ELF-1 (cell line): ENCODE results near the gene HPX.

ENCODE experiments used
- DNase-seq: peaks from one replicate; pipeline ENCODE4 v3.0.0-alpha.2; 2016; ENCODE audit warnings: low read depth, low spot score

Gene HPX

DNA sequence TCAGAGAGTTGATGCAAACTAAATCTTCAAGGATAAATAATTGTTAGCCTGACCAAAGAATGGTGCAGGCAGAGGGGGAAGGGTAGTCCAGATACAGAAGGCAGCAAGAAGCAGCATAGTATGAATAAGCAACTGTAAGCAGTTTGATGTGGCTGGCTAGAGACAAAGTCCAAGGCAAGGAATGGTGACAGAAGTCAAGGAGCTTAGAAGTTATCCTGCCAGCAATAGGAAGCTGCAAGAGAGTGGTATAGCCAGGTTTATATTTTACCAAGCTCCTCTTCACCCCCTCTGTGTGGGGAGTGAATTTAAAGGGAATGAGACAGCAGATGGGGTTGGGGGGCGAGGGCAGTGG lies 18.3 kb upstream of the HPX start:
- no peak for DNase-seq

DNA sequence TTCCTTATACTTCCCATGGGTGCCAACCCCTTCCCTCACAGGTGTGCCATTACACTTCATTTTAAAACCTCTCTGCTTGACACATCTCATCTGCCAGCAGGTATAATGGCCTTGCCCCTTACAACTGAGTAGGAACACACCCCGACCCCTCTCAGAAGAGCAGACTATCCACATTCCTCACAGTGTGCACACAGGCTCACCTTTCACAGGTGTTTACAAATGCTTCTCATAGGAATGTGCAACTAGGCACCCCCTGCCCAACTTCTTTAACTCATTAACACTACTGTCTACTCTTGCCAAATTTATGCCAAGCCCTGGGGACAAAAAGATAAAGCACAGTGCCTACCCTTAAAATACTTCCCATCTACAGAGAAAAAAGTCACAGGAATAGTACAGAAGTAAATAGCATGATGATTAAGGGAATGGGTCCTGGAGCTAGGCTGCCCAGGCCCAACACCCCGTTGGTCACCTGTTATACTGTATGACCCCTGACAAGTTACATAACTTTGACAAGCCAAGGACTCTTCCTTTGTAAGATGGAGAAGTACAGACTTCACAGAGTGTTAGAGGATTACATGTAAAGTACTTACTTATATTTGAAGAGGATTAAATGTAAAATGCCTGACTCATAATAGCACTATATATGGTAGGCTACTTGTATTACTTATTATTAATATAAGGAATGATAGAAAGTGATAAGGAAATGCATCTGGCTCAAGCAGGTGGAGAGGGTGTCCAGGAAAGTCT lies 17.7 kb upstream of the HPX start:
- no peak for DNase-seq

DNA sequence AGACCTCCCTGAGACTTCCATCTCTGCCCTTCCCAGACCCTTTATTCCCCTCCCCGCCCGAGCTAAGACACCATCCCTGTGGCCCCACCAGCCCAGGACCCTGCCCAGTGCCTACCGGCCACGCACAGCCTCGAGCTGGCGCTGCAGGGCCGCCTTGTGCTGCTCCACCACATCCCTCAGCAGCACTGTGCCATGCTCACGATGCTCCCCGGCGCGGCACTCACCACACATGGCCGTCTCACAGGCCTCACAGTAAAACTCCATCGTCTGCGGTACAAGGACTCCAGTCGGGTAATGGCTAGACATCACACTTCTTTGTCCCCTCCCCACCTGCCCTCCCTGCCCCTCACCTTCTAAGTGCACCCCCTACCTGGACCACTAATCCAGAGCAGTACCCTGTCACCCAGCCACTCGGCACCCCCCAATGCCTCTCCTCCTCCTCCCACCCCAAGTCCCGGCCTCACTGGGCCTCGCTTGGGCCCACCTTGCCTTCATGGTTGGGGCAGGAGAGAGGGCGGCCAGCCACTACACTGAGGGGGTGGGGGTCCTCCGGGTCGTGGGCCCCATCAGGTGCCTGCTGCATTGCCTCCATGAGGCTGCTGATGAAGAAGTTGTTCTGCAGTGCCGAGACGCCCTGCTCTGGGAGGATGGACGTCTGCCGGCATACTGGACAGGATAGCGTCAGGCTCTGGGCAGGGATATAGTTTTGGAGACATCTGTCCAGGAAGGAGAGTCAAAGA lies 17.0 kb upstream of the HPX start:
- no peak for DNase-seq

DNA sequence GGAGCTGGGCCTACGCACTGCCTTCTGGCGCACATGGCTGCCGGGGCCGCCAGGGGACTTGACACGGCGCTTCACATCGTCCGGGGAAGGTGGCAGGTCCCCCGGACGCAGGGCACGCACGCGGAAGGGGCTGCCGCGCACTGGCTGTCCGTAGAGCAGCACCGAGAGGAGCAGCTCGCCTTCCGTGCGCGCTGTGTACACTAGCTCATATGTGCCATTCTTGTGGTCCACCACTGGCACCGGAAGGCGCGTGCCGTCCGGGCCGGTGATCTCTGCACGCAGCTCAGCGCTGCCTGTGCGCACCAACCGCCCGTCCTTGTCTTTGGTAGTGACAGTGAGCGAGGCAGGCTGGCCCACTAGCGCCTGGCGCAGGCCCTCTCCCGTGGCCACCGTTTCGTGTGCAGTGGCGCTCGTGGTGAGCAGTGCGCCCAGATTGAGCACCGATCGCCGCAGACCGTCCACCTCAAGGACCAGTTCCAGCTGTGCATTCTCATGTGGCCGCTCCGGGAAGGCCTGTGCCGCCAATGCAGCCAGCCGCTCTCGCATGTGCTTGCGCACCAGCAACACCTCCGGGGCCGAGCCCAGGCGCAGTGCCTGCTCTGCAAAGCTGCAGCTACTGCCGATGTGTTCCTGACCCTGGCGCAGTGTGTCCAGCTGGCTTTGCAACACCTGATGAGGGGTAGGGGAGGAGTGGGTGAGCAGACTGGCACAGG lies 15.7 kb upstream of the HPX start:
- DNase-seq, result no peak

DNA sequence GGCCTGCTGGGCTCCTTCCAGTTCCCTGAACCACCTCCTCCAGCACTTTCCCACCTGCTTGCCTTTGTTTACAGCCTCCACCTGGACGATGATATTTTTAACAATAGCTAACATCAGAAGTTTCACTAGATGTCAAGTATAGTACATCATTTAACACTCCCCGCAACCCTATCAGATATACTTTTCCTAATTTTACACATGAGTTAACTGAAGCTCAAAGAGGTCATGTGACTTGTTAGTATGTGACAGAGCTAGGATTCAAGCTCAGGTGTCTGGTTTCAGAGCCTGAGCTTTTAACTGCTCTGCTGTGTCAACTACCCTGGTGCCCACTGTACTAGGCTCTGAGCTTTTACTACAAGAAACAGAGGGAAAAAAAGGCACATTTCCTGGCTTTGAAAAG lies 14.3 kb upstream of the HPX start:
- DNase-seq, result no peak

DNA sequence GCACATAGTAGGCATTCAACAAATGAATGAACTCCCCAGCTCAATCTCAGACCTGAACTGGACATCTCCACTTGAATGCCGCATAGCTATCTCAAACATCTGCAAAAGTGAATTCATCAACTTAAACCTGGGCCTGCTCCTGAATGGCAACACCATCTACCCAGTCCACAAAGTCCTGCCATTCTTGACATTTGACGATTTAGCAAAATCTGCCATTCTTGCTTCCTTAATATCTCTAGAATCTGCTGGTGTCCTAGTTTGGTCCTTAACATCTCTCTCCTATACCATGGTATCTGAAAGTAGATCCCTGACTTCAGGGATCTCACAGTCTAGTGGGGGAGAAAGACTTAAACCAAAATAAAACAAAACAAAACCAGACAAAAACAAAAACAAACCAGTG lies 12.4 kb upstream of the HPX start:
- no peak for DNase-seq

DNA sequence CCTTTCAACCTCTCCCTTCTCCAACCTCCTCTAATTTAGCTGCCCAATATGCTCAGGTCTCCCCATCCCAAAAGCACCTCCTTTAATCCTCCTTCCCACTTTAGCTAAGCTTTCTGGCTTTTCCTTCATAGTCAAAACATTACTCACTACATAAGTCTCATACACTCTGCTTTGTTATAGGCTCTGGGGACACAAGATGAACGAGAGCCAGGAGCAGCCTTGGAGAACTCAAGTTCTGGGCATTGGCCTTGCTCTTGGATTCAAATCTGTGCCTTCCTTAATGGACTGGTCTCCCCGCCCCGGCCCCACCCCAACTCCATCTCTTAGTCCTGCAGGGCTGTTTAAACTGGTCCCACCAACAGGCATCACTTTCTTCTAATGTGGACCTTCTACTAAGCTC lies 11.4 kb upstream of the HPX start:
- no peak for DNase-seq

DNA sequence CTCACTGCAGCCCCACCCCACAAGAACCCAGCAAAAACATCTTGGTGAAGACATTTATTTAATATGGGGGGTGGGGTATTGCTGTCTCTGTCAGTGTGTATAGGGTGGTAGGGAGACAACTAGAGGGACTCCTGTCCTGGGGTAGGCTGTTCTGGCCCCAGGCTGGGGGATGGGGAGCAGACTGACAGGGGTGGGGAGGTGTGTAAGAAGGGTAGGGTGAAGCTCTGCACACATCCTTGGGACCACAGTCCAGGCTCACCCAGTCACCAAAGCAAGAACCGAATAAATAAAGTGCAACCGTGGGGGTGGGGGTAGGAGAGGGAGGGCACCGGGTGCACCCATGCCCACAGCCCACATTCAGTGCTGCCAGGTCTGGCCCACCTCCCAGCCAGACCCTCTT lies 7.8 kb upstream of the HPX start:
- DNase-seq, result no peak

DNA sequence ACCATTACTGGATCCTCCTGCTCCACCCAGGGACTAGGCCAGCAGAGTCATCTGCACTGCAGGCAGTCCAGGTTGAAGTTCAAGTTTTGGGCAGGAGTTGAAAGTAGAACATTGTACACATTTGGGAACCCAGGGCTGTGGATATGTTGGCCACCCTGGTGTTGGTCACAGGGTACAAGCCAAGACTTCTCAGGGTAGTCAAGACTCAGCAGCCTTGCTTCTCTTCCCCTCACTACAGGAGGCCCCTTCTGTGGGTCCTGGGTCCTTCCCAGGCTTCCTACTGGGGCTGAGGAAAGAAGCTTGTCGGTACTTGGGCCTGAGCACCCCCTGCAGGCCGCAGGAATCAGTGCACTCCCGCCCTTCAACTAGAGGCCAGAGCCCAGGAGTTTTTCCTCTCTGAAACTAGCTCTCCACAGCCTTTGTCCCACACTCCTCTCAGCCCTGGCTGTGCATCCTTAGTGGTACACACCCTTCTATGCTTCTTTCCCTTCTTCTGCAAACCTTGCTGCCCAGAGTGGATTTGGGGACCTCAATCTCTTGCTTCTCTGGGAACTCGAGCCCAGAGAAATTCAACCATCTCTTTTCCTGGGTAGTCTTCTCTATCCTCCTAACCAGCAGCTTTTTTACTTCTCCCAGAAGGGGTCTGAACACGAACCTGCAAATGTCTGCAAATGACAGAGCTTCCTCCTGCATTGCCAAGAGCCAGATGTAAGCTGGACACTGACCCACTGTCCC lies 2.6 kb upstream of the HPX start:
- DNase-seq, result peak; percentile 80

DNA sequence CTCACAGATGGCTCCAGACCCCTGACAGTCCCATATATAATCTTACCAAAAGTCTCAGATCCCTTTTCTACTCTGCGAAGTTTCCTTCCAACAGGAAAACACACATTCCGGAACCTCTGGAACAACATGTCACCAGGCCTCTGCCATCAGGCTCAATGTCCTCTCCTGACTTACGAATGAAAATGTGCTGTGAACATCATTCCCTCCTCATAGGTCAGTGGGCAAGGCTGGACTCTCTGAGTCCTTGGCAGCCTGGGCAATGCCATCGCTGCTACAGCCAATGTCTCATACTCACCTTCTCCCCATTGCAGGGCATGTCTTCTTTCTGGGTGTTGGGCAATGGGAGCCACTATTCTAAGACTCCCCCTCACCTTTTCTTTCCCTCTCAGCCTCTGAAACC lies 1.7 kb upstream of the HPX start:
- DNase-seq, result no peak

DNA sequence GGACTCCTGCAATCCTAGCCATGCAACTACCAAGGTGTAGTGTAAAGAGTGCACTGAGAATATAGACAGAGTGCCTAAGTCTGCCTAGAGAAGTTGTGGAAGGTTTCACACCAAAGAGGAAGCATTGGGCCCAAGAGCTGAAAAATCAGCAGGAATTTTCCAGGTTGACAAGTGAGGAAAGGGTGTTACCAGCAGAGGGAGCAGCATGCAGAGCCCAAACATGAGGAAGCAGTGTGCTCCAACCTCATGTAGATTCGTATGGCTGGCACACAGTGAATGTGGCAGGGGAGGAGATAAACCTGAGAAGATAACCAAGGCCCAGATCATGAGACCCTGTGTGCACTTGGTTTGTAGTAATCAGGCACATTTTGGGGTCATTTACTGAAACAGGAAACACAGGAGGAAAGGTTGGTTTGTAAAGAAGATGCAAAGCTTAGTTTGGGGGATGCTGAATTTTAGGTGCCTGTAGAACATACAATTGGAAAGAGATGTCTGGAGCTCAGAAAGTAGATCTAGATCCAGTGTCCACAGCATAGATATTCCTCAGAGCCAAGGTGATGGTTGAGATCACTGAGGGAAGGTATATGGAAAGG lies 1.7 kb downstream of the HPX start:
- DNase-seq, result peak; percentile 71

DNA sequence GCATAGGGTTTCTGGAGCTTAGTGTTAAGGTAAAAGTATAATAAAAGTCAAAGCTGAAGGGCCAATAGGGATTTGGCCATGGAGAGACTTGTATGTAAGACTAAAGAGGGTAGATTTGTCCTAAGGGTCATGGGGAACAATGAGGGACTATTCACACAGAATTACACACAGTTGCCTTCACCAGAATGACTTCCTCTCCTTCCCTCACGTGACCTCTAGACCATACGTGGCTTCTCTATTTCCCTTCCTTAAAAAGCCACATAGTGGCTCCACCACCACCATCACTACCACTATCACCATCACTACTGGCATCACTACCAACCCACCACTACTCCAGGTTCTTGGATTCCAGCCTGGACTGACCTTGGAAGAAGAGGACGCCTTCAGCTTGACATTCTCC lies 2.8 kb downstream of the HPX start:
- no peak for DNase-seq

DNA sequence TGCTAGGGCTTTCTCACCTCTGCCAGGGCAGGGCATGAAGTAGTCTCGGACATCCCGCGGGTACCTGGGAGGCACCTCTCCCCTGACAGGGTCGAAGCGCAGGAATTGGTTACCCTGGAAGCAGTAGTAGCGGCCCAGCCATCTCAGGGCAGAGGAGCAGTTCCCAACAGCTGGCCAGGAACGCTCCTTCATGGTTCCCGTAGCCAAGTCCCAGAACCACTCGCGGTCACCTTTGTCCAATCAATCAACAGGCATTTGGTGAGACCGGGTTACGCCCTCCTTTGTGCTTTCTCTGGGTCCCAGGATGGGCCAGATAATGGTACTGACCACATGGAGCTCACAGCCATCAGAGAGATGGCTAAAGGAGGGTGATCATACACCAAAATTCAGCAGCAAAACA lies 3.4 kb downstream of the HPX start:
- DNase-seq, result no peak

DNA sequence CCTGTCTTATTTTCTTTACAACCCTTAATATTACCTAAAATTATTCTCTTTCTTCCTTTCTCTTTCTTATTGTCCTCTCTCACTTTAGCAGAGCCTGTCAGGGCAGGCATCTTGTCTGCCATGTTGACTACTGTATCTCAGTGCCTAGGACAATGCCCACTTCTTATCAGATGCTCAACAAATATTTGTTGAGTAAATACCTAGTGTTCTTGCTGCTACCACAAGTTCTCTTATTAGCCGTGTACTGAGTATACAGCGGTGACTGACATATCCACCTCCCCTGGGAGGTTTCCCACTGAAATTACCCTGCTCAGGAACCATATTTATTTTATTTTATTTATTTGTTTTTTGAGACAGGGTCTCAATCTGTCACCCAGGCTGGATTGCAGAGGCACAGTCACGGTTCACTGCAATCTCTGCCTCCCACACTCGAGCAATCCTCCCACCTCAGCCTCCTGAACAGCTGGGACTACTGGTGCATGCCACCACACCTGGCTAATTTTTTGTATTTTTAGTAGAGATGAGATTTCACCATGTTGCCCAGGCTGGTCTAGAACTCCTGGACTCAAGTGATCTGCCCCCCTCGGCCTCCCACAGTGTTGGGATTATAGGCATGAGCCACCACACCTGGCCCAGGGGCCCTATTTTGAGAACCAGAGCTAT lies 6.7 kb downstream of the HPX start:
- DNase-seq, result no peak

DNA sequence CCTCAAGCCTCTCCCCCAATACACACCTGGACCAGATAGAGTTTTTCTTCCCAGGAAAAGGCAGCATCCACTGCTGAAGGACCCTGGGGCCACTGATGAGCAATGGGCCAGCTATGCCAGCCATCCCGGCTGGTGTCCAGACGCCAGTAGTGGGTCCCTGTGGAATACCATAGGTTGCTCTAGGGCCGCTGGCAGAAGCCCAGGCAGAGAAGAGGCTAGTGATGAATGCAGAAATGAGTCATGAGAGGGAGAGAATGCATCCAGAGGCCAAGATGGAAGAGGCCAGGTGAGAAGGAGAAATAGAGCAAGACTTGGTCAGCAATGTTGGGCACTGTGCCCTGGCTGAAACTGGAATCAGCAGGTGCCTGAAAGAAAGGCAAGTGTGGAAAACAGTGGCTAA lies 8.9 kb downstream of the HPX start:
- peak; percentile 26 for DNase-seq

DNA sequence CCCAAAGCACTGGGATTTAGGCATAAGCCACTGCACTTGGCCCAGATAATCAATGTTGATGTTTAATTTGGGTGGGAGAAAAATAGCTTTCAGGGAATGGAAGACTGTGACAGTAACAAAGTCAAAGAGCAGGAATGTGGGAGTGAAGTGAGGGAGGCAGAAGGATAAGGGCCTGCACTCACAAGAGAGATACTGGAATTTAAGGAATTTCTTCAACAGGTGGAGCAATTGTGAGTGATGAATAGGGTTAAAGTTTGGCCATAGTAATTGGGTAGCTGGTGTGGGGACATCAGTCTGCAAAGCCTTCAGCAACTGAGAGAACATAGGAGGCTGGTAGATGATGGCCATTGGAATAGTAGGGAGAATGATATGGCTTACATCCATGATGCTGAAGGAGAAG lies 13.3 kb downstream of the HPX start:
- DNase-seq, result no peak

DNA sequence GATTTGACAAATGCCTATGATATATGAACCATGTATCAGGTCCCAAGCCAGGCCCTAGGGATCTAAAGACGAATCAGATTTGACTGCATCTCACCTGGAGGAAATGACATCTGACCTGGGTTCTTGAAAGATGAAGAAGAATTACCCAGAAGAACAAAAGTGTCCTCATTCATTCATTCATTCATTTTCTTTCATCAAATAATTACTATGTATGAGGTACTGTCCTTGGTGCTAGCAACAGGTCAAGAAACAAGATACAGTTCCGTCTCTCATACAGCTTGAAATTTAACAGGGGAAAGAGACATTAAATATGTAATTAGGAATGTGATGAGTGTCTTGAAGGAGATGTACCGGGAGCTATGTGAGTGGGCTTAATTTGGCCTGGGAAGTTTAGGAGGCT lies 20.1 kb downstream of the HPX start:
- DNase-seq, result no peak

DNA sequence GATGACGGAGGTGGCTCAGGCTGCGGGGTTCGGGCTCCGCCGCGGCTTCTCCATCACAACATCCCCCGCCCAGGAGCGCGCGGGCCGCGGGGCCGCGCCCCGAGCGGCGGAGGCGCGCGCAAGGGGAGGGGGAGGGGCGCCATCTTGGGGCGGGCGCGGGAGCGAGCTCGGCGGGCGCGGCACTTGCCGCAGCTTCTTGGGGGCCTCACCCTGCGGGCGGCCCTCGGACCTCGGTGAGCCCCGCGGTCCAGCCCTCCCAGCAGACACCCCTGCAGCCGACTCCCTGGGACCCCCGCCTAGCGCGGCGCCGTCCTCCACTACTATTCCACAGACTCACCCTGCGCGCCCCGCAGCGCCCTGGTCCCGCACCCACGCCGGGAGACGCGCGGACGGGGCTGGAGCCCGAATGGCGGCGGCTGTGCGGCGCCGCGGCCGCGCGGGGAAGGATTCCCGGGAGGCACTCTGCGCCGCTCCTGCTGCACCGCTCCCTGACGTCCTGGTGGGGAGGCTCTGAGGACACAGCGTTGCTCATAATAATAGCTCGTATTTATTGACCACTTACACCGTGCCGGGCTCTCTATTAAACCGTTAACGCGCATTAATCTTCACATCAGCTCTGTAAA lies 21.7 kb downstream of the HPX start, which contains the start of gene APBB1:
Gene APBB1, minus strand, starts transcription at position 86 of the 623 bp plus-strand sequence. CDS start 7,747 bp downstream, outside the sequence.
- peak; percentile 57 for DNase-seq

DNA sequence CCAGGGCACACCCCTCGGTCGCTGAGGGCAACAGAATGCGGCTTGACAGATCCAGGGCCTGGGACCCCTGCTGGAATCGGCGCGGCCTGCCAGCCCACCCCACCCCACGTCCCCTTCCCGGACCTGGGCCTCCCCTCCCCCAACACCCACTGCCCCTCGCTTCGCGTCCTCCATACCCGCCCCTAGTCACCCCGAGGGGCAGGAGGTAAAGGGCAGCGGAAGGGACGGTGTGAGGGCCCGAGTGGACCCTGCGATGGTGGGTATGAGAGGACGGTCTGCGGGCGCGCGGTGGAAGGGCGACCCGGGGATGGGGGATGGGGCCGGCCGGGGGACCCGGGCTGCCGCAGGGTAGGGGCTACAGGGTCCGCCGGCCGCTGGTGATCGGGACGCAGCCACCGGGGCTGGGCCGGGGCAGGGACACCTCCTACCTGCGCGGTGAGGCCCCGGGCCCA lies 22.2 kb downstream of the HPX start:
- no peak for DNase-seq

DNA sequence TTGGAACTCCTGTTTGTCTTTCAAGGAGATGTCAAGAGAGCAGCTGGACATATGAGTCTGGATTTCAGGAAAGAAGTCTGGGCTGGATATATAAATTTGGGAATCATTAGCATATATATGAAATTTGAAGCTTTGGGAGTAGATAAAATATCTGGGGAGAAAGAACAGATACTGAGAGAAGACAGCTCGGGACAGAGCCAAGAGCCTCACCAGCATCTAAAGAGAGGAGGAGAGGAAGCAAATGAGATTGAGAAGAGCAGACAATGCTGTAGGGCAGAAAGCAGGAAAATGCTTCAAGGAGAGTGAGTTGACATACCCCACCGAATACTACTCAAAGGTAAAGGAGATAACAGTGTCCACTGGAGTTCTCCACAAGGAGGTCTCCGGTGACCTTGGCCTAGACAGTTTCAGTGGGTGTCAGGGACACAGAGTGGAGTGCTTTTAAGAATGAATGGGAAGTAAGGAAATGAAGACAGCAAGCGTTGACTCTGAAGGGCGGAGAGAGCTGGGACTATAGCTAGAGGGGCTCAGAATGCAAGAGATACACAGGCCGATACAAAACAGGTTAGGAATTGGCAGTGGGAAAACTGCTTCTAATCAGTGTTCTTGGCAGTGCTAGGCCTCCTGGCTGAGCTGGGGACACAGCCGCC lies 22.8 kb downstream of the HPX start:
- DNase-seq, result peak; percentile 40
